HG03460 (cell line): Measurements from ENCODE around the gene ARHGAP40.

Source experiments
- ATAC-seq: cut with Tn5 transposase; IDR thresholded peaks from one replicate; pipeline ENCODE4 v1.9.1; 2021; ENCODE audit not compliant: unreplicated experiment

The ARHGAP40 gene

GRCh38 chr20:38674092-38674764 lies 72.6 kb downstream of the ARHGAP40 start:
- ATAC-seq: no peak

GRCh38 chr20:38674765-38675133 lies 73.1 kb downstream of the ARHGAP40 start:
- ATAC-seq: no peak

- no peak for ATAC-seq
These were observed 75.0 kb downstream of the ARHGAP40 start for GRCh38 chr20:38676576-38676975.

DNA sequence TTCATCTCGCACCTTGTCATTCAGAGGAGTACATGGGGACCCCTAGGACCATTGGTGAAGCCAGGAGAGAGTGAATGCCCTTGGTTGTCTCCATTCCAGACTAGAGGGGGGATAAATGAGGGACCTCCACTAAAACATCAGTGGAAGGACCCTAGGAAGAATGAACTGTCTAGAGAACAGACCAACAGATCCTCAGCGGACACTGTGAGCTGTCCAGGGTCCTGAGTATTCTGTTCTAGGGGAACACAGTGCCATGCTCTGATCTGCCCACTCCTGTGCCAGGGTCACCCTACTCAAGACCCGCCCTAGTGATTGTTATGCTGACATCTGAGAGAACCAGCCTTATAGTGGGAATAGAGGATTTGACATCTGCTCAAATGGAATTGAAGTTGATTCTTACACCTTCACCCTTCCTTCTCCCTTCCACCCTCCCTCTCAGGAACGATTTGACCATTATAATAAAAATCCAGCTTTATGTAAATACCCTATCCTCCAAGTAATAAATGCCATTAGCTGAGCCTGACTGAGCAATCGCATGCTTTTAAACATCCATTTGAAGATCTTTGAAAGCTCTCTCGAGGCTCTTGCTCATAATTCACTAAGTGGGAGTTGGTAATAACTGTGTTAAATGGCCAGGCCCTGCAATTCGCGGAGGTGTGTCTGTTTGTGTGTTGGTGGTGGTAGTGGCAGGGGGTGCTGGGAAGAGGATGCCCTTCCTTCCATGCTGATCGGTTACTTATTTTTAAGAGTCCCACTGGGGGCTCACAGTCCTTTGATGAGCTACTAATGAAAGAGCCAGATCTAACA lies 79.1 kb downstream of the ARHGAP40 start:
- ATAC-seq: no peak

DNA sequence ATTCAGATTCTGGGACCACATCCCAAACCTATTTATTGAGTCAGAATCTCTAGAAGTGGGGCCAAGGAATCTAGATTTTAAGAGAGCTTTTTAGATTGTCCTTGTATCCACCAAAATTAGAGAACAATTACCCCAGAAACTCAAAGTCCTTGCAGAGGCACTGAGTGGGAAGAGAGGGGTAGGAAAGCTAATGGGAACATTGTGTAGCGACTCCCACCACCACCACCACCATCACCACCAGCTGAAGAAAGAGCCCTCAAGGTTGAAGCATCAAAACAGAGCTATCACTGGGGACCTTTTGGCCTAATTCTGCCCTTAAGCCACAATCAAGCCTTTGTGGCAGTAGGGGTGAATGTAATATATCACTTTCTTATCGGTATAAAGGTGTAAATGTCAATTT lies 83.7 kb downstream of the ARHGAP40 start:
- no peak for ATAC-seq

DNA sequence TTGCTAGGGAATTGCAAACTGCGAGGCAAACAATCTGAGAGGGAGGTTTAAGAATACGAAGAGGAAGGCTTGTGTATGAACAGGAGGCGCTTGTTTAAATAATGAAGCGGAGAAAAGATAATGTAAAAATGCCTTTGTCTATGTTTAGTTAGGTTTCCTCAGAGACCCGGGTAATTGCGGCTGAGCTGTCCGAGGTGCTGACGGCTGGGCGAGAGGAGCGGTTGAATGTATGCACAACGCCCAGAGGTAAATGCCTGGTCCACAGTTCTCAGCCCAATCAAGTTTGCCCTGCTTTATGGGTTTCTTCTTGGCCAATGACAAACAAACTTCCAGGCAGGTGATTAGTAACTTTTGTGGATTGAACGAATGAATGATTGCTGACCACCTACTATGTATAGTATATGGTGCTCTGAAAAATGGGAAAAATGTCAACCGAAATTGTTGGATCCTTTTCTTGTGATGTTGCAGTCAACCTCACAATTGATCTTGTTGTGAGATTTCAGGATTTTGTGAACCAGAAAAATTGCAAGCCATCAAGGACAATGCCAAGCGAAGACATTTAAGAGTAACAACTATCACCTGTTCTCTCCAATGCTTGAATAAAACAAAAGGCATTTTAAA lies 84.4 kb downstream of the ARHGAP40 start:
- no peak for ATAC-seq

DNA sequence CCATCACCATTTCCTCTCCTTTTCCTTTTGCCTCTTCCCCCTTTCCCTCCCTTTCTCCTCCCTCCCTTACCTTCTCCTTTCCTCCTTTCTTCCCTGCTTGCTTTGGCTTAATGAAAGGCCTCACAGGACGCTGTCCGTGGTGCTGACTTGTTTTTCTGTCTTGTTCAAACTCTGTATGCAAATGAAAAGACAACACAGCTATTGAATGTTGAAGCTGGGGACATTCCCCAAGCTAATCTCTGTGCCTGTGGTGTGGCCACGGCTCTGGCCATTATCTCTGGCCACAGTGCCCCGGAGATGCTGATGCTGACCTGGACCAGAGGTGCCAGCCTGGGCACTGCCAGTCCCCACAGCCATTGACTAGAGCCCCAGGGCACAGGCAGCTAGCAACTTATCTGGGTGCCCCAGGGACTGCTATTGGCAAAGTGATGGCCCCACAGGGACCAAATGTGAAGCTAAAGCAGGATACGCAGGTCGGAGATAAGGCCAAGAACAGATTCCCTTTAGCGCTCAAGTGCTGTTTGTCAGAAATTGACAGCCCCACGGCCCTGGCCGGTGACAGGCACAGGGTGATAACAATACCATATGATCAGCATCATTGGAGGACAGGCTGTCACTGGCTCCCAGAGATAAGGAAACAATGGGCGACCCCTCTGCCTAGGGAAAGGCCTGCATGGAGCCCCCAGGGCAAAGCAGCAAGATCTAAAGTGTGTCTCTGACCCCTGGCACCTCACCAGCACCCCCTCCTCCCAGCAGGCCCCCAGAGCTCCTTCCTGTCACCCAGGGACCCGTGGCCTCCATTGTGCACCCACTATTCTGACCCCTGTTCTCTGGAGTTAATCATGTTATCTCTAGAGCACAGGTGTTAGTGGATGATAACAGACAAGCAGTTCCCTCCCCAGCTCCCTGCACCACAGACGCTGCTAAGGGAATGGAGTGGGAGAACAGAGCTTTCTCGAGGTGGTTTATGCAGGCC lies 91.1 kb downstream of the ARHGAP40 start:
- ATAC-seq: no peak

- no peak for ATAC-seq
These were observed 95.7 kb downstream of the ARHGAP40 start for GRCh38 chr20:38697306-38697705.

DNA sequence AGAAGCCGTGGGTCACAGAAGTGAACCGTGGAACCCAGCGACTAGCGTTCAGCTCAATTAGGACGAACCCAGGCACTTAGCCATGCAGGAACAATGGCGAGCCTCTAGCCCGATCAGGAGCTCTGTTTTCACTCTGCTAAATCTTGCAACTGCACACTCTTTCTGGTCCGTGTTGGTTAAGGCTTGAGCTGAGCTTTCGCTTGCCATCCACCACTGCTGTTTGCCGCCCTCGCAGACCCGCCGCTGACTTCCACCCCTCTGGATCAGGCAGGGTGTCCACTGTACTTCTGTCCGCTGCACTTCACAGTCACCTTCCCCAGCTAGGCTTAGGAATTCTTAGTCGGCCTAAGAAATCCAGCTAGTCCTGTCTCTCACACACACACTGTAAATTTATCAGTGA lies 96.9 kb downstream of the ARHGAP40 start:
- ATAC-seq: no peak

- ATAC-seq: no peak
These were observed 98.5 kb downstream of the ARHGAP40 start for GRCh38 chr20:38700141-38700540.
